RWPE2 (cell line): ENCODE measurements around the gene NSMCE1.

ENCODE experiments used
- ATAC-seq: fragments of 200-7000 bp; cut with Tn5 transposase; 3 replicates; pipeline ENCODE4 v1.9.1; 2021; ENCODE audit warnings: low read depth
- DNase-seq: peaks from one replicate; pipeline ENCODE4 v3.0.0-alpha.2; 2020; ENCODE audit warnings: low spot score
- H3K27ac ChIP-seq: fragments of 450-650 bp; 2 replicates; pipeline ENCODE4 v1.5.1; 2017; ENCODE audit warnings: mild to moderate bottlenecking; ENCODE audit not compliant: poor library complexity, severe bottlenecking
- H3K27me3 ChIP-seq: fragments of 250-450 bp; sonication (Bioruptor Pico); 2 replicates; pipeline ENCODE4 v1.5.1; 2021; ENCODE audit warnings: mild to moderate bottlenecking, moderate library complexity; ENCODE audit not compliant: insufficient read depth, poor library complexity, severe bottlenecking
- H3K36me3 ChIP-seq: fragments of 250-450 bp; sonication (Bioruptor Pico); 2 replicates; pipeline ENCODE4 v1.5.1; 2020; ENCODE audit warnings: low read depth, mild to moderate bottlenecking, moderate library complexity
- H3K4me1 ChIP-seq: fragments of 250-450 bp; sonication (Bioruptor Pico); 2 replicates; pipeline ENCODE4 v1.5.1; 2021; ENCODE audit warnings: mild to moderate bottlenecking, moderate library complexity; ENCODE audit not compliant: insufficient read depth, poor library complexity, severe bottlenecking
- H3K4me3 ChIP-seq: fragments of 250-450 bp; sonication (Bioruptor Pico); 2 replicates; pipeline ENCODE4 v1.5.1; 2021; ENCODE audit warnings: mild to moderate bottlenecking, moderate library complexity; ENCODE audit not compliant: severe bottlenecking
- H3K9me3 ChIP-seq: fragments of 250-450 bp; sonication (Bioruptor Pico); 2 replicates; pipeline ENCODE4 v1.5.1; 2021; ENCODE audit warnings: mild to moderate bottlenecking, moderate library complexity; ENCODE audit not compliant: severe bottlenecking
- CTCF ChIP-seq: fragments of 450-650 bp; IDR thresholded peaks from one replicate; pipeline ENCODE4 v1.5.1; 2017; ENCODE audit warnings: mild to moderate bottlenecking, moderate library complexity; ENCODE audit not compliant: poor library complexity, severe bottlenecking

NSMCE1 gene

DNA sequence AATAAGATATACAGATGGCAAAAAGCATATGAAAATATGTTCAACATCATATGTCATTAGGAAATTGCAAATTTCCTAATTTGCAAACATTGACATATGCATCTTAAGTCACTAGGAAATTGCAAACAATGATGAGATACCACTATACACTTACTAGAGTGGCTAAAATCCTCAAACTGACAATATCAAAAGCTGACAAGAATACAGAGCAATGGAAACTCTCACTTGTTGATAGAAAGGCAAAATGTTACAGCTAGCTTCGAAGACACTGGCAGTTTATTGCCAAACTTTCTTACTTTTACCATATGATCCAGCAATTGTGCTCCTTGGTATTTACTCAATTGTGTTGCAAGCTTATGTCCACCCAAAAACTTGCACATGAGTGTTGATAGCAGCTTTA lies 40.2 kb upstream of the NSMCE1 start:
- Histone ChIP-seq H3K4me1 (no peaks in the 10 kb centered on the region), H3K4me3 (no peak overlapping the region)
- DNase-seq: no peak

GRCh38 chr16:27305839-27306442 lies 37.4 kb upstream of the NSMCE1 start:
- no peak for TF ChIP-seq CTCF
- H3K27ac ChIP-seq: no peak overlapping the region
- ATAC-seq: no peak

More for the DNA sequence above, 40.2 kb upstream of the NSMCE1 start:
- Histone ChIP-seq H3K36me3 (no peaks in the 10 kb centered on the region), H3K9me3 (no peaks in the 10 kb centered on the region), H3K27me3 (no peaks in the 10 kb centered on the region), H3K27ac (no peak overlapping the region)
- TF ChIP-seq CTCF: no peak
- ATAC-seq: no peak

GRCh38 chr16:27304881-27305745 lies 36.5 kb upstream of the NSMCE1 start:
- TF ChIP-seq CTCF: no peak
- no peak overlapping the region for H3K27ac ChIP-seq
- DNase-seq (no peak), ATAC-seq (no peak)
- H3K4me3 ChIP-seq: no peak overlapping the region
- no peaks in the 10 kb centered on the region for H3K9me3 ChIP-seq
- H3K36me3 ChIP-seq: no peaks in the 10 kb centered on the region
- no peaks in the 10 kb centered on the region for H3K4me1 ChIP-seq
- no peaks in the 10 kb centered on the region for H3K27me3 ChIP-seq

More at GRCh38 chr16:27305839-27306442, 37.4 kb upstream of the NSMCE1 start:
- Histone ChIP-seq H3K27me3 (no peaks in the 10 kb centered on the region), H3K9me3 (no peaks in the 10 kb centered on the region), H3K36me3 (no peaks in the 10 kb centered on the region), H3K4me3 (no peak overlapping the region), H3K4me1 (no peaks in the 10 kb centered on the region)
- no peak for DNase-seq

DNA sequence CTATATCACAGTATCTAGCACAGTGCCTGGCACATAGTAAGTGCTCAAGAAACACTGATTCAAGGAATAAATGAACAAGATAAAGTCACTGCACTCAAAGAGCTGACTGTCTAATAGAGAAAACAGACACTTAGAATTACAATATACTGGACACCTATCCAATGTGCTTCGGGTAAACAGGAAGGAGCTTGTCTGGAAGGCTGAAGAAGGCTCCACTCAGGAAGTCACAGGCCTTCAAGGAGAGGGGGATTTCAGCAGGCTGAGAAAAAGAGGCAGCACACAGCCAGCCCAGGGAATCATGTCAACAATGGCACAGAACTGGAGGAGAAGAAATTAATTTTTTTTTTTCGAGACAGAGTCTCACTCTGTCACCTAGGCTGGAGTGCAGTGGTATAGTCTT lies 35.5 kb upstream of the NSMCE1 start:
- no peak overlapping the region for H3K4me3 ChIP-seq
- ATAC-seq: no peak
- H3K4me1 ChIP-seq: no peaks in the 10 kb centered on the region
- no peak for DNase-seq
- TF ChIP-seq CTCF: no peak
- H3K27ac ChIP-seq: no peak overlapping the region
- no peaks in the 10 kb centered on the region for H3K27me3 ChIP-seq
- no peaks in the 10 kb centered on the region for H3K9me3 ChIP-seq
- H3K36me3 ChIP-seq: no peaks in the 10 kb centered on the region
